ENCODE data around the gene RAPGEF1.

Gene RAPGEF1

DNA sequence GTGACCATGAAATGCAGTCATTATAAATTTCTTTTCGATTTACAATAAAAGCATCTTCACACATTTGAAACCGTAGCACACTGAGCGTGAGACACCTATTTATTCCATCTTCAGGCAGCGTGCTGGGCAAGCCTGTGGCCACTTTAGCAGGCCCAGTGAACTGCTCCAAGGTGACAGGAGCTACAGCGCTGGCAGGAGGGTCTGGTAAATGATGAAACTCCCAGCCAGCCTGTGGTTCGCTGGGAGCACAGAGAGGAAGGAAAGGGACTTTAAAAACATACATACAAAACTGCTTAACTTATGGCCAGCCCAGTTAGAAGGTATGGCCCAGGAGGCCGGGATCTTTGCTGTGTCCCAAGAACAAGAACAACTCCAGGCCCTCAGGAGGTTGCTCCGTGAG, 5.1 kb downstream of the RAPGEF1 start:
- no peak overlapping the region for H3K4me3 ChIP-seq (replicated peaks; ENCODE audit: insufficient read depth, low read length)
- peak in 1 of 2 experiments; percentile 48 for DNase-seq (ENCODE audit: low read depth in 1 of 2, low spot score in 1 of 2)
- H3K27me3 ChIP-seq (ENCODE audit: insufficient read depth, poor library complexity, severe bottlenecking), result no peaks in the 10 kb centered on the region
- H3K27ac ChIP-seq (replicated peaks), result peak overlapping the region; percentile 78
- TF ChIP-seq POLR2AphosphoS5 (IDR thresholded peaks at IDR 0.05; ENCODE audit: low read depth) (no peak), GABPA (IDR thresholded peaks at IDR 0.05; ENCODE audit: low read depth) (no peak), REST (IDR thresholded peaks at IDR 0.05; ENCODE audit: insufficient replicate concordance, low read depth) (no peak), SPI1 (IDR thresholded peaks at IDR 0.05; ENCODE audit: borderline replicate concordance, low read depth) (no peak)
- TF ChIP-seq, protein P1, sequence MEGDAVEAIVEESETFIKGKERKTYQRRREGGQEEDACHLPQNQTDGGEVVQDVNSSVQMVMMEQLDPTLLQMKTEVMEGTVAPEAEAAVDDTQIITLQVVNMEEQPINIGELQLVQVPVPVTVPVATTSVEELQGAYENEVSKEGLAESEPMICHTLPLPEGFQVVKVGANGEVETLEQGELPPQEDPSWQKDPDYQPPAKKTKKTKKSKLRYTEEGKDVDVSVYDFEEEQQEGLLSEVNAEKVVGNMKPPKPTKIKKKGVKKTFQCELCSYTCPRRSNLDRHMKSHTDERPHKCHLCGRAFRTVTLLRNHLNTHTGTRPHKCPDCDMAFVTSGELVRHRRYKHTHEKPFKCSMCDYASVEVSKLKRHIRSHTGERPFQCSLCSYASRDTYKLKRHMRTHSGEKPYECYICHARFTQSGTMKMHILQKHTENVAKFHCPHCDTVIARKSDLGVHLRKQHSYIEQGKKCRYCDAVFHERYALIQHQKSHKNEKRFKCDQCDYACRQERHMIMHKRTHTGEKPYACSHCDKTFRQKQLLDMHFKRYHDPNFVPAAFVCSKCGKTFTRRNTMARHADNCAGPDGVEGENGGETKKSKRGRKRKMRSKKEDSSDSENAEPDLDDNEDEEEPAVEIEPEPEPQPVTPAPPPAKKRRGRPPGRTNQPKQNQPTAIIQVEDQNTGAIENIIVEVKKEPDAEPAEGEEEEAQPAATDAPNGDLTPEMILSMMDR (IDR thresholded peaks at IDR 0.05; ENCODE audit: insufficient read depth, low read length), result no peak

DNA sequence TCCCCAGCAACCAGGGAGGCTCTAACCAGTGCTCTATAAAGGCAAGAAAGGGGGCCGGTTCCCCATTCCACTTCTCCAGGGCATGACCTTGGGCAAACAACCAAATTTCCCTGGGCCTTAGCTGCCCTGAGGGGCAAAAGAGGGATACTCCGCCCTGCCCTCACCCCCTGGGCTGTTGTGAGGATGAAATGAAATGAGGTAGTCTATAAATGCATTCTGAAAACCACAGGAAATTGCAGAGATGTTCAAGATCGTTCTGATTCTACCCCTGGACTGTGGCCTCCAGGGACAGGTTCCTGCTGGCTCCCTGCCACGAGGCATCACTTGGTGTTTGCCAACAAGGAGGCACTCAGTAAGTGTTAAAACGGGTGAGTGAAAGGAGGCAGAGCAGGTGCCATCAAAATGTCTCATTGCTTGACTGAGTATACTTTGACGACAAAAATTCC, 5.7 kb downstream of the RAPGEF1 start:
- no peak overlapping the region for H3K4me3 ChIP-seq (replicated peaks; ENCODE audit: insufficient read depth, low read length)
- DNase-seq (ENCODE audit: low read depth in 1 of 2, low spot score in 1 of 2), result peak; percentile 64 to 96
- no peak for TF ChIP-seq GABPA (IDR thresholded peaks at IDR 0.05; ENCODE audit: low read depth)
- TF ChIP-seq POLR2AphosphoS5 (IDR thresholded peaks at IDR 0.05; ENCODE audit: low read depth), result peak; percentile 88
- no peaks in the 10 kb centered on the region for H3K27me3 ChIP-seq (ENCODE audit: insufficient read depth, poor library complexity, severe bottlenecking)
- peak overlapping the region; percentile 78 for H3K27ac ChIP-seq (replicated peaks)

- Histone ChIP-seq H3K27ac (replicated peaks) (peak overlapping the region; percentile 78), H3K4me3 (replicated peaks; ENCODE audit: insufficient read depth, low read length) (no peak overlapping the region), H3K27me3 (ENCODE audit: insufficient read depth, poor library complexity, severe bottlenecking) (no peaks in the 10 kb centered on the region)
- TF ChIP-seq POLR2AphosphoS5 (IDR thresholded peaks at IDR 0.05; ENCODE audit: low read depth) (no peak), SPI1 (IDR thresholded peaks at IDR 0.05; ENCODE audit: borderline replicate concordance, low read depth) (no peak), GABPA (IDR thresholded peaks at IDR 0.05; ENCODE audit: low read depth) (no peak), REST (IDR thresholded peaks at IDR 0.05; ENCODE audit: insufficient replicate concordance, low read depth) (no peak)
- TF ChIP-seq, protein P1 (IDR thresholded peaks at IDR 0.05; ENCODE audit: insufficient read depth, low read length), result no peak
- DNase-seq (ENCODE audit: low read depth in 1 of 2, low spot score in 1 of 2), result peak in 1 of 2 experiments; percentile 72
Measured at GRCh38 chr9:131733541-131734061, 6.3 kb downstream of the RAPGEF1 start.

DNA sequence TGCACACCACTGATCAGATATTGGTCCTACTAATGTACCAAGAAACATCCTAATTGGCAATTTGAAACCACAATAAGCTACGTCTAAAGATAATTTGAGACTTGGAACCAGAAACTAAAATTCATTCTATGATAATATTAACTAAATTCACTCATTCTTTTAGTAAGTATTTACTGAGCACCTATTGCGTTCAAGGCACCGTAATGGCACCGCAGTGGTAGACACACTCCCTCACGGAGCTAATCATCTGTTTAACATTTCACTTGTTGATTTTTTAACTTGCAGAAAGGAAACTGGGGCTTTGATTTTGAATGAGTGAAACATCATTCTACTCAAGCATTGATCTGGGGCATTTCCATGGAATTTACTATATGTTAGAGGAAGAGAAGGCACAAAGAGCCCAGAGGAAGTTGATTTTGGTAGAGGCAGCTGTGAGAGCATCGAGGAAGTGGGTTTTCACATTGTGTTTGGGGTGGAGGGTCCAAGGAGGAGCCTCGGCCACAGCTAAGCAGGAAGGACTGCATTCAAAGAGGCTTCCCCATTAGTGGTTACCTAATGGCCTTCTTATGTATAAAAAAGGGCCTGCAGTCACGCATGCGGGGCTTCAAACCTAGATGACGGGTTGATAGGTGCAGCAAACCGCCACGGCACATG, 7.1 kb downstream of the RAPGEF1 start:
- Histone ChIP-seq H3K27ac (replicated peaks) (peak overlapping the region; percentile 78), H3K27me3 (ENCODE audit: insufficient read depth, poor library complexity, severe bottlenecking) (no peaks in the 10 kb centered on the region), H3K4me3 (replicated peaks; ENCODE audit: insufficient read depth, low read length) (no peak overlapping the region)
- TF ChIP-seq GABPA (IDR thresholded peaks at IDR 0.05; ENCODE audit: low read depth), result peak; percentile 11; the same call in 1 of the 2 replicates
- peak; percentile 86 for TF ChIP-seq SPI1 (IDR thresholded peaks at IDR 0.05; ENCODE audit: borderline replicate concordance, low read depth)
- peak; percentile 61 for TF ChIP-seq POLR2AphosphoS5 (IDR thresholded peaks at IDR 0.05; ENCODE audit: low read depth)
- TF ChIP-seq REST (IDR thresholded peaks at IDR 0.05; ENCODE audit: insufficient replicate concordance, low read depth), result no peak
- TF ChIP-seq, protein P1 (IDR thresholded peaks at IDR 0.05; ENCODE audit: insufficient read depth, low read length), result no peak
- peak in 1 of 2 experiments; percentile 87 for DNase-seq (ENCODE audit: low read depth in 1 of 2, low spot score in 1 of 2)
